22Rv1 (cell line): Measurements from ENCODE around the gene TLR1.
"Not testable (repeated sequence)": the region's sequence is repeated elsewhere in the genome, so short reads cannot be mapped to it uniquely, and the experiment has no call there.

Experiments used
- H3K27ac ChIP-seq: fragments of 450-650 bp; 2 replicates; pipeline ENCODE4 v1.5.1; 2017
- ZFX ChIP-seq: fragments of 450-650 bp; IDR thresholded peaks from 2 replicates; pipeline ENCODE4 v1.6.1; 2017; ENCODE audit warnings: antibody characterized with exemption, borderline replicate concordance
- TF ChIP-seq, protein P1 (sequence below): fragments of 450-650 bp; IDR thresholded peaks from 2 replicates; pipeline ENCODE4 v1.5.1; 2017; ENCODE audit warnings: mild to moderate bottlenecking

TLR1 gene

DNA sequence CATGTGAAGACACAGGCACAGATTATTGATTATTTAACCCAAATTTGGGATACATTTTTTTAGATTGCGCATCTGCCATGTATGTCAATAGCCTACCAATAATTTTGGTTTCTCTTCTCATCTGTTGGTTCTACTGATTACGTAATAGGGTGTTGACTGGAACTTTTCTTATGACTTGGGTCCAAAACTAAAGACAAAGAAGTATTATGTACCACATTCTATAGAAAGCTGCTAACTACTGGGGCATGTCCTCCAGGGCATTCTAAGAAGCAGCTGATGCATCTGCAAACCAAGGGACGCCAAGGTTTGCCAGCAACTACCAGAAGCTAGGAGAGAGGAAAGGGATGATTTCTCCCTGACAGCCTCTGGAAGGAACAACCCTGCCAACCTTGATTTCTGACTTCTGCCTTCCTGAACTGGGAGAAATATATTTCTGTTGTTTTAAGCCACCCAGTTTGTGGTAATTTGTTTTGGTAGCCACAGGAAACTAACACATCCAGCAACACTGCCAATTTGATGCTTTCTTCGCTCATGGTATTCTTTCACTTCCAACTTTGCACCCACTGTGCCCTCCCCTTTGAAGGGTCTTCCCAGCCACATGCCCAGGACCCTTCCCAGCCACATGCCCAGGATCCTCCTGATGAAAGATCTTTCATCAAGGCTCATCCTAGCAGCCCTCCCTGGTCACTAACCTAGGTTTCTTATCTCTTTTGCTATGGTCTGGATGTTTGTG is 15.9 kb upstream of the TLR1 start:
- H3K27ac ChIP-seq = no peak overlapping the region
- TF ChIP-seq, protein P1, sequence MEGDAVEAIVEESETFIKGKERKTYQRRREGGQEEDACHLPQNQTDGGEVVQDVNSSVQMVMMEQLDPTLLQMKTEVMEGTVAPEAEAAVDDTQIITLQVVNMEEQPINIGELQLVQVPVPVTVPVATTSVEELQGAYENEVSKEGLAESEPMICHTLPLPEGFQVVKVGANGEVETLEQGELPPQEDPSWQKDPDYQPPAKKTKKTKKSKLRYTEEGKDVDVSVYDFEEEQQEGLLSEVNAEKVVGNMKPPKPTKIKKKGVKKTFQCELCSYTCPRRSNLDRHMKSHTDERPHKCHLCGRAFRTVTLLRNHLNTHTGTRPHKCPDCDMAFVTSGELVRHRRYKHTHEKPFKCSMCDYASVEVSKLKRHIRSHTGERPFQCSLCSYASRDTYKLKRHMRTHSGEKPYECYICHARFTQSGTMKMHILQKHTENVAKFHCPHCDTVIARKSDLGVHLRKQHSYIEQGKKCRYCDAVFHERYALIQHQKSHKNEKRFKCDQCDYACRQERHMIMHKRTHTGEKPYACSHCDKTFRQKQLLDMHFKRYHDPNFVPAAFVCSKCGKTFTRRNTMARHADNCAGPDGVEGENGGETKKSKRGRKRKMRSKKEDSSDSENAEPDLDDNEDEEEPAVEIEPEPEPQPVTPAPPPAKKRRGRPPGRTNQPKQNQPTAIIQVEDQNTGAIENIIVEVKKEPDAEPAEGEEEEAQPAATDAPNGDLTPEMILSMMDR = no peak
- TF ChIP-seq ZFX = no peak

DNA sequence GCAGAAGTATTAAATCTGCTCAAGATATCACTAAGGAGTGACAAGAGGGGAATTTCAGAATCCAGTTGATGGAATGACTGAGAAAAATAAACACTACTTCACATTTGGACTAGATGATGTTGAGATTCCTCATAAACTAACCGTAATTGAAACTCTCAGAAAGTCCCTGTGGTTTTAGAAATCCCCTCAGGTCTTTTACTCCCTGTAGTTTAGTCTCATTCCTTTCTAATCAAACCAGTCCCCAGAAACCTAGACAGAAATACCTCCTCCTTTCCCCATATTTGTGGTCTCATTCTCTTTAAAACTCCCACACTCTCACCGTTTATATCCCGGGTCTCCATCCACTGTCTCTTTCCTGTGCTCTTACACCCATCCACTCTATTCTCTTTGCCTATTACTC is 15.0 kb upstream of the TLR1 start:
- TF ChIP-seq ZFX = no peak
- TF ChIP-seq, protein P1 = no peak
- H3K27ac ChIP-seq = no peak overlapping the region

DNA sequence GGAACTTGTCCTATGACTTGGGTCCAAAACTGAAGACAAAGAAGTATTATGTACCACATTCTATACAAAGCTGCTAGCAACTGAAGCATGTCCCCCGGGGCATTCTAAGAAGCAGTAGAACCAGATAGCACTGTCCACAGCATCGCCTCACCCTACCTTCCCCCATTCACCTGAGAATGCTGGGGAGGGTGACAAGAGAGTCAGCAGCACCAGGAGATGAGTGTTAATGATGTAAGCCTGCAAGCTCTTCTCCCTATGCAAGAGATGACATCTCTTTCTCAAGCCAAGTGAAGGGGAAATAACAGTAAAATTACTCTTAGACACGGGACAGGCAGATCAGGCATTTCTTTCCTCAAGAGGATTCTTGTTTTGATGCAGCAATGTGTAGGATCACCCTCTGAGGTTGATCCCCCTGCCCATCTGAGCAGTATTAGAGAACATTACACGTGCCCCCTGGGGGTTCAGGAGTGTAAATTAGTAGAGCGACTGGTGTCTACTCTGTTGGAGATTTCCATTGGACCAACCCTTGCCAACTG is 13.9 kb upstream of the TLR1 start:
- no peak for TF ChIP-seq ZFX
- TF ChIP-seq, protein P1 = no peak
- H3K27ac ChIP-seq = no peak overlapping the region

DNA sequence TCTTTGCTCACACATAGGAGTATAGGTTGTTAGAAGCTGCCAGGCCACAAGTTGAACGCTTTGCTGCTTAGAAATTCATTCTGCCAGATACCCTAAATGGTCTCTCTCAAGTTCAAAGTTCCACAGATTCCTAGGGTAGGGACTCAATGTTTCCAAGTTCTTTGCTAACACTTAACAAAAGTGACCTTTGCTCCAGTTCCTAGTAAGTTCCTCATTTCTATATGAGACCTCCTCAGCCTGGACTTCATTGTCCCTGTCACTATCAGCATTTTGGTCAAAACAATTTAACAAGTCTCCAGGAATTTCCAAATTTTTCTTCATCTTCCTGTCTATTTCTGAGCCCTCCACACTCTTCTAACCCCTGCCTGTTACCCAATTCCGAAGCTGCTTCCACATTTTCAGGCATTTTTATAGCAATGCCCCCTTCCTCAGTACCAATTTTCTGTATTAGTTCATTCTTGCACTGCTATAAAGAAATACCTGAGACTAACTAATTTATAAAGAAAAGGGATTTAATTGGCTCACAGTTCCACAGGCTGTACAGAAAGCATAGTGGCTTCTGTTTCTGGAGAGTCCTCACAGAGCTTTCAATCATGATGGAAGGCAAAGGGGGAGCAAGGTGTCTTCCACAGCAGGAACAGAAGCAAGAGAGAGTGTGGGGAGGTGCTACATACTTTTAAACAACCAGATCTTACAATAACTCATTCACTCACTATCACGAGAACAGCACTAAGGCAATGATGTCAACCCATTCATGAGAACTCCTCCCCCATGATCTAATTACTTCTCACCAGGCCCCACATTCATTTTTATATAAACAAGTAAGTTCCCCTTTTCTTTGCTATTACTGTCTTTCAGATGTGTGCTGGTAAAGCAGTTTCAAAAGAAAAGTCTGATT is 11.5 kb upstream of the TLR1 start:
- TF ChIP-seq ZFX = no peak
- TF ChIP-seq, protein P1 = no peak

DNA sequence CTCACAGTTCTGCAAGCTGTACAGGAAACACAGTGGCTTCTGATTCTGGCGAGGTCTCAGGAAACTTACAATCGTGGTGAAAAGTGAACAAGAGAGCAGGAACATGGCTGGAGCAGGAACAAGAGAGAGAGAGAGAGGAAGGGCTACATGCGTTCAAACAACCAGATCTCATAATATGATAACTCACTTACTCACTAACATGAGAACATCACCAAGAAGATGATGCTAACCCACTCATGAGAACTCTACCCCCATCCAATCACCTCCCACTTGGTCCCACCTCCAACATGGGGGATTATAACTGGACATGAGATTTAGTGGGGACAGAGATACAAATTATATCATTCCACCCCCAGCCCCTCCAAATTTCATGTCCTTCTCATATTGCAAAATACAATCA is 9.8 kb upstream of the TLR1 start:
- no peak overlapping the region for H3K27ac ChIP-seq
- TF ChIP-seq ZFX = no peak
- TF ChIP-seq, protein P1 = no peak

More for the DNA sequence above, 11.5 kb upstream of the TLR1 start:
- no peak overlapping the region for H3K27ac ChIP-seq

DNA sequence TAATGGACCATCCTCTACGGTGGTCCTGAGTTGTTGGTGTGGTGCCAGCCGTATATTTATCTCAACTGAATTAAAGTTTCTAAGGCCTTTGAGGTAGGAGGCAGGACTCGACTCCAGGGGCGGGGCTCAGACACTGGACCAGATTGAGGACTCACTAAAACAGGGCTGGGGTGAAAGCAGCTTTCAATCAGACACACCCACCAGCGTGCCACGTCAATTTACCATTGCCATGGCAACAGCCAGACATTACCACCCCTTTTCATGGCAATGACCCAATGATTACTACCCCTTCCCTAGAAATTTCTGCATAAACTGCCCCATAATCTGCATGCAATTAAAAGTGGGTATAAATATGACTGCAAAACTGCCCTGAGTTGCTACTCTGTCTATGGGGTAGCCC is 6.7 kb upstream of the TLR1 start:
- H3K27ac ChIP-seq = no peak overlapping the region
- TF ChIP-seq, protein P1 = no peak
- TF ChIP-seq ZFX = no peak

DNA sequence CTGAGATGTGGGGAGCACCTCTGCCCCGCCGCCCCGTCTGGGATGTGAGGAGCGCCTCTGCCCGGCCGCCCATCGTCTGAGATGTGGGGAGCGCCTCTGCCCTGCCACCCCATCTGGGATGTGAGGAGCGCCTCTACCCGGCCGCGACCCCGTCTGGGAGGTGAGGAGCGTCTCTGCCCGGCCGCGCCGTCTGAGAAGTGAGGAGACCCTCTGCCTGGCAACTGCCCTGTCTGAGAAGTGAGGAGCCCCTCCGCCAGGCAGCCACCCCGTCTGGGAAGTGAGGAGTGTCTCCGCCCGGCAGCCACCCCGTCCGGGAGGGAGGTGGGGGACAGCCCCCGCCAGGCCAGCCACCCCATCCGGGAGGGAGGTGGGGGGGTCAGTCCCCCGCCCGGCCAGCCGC is 2.9 kb upstream of the TLR1 start:
- not testable (repeated sequence) for H3K27ac ChIP-seq

DNA sequence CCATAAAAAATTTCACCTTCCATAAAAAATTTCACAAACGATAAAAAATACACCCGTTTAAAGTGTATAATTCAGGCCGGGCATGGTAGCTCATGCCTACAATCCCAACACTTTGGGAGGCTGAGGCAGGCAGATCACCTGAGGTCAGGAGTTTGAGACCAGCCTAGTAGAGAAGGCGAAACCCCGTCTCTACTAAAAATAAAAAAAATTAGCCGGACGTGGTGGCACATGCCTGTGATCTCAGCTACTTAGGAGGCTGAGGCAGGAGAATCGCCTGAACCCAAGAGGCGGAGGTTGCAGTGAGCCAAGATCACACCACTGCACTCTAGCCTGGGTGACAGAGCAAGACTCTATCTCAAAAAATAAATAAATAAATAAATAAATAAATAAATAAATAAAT is 1.7 kb upstream of the TLR1 start:
- not testable (repeated sequence) for H3K27ac ChIP-seq
